Lower leg skin (tissue), 4 donors: ENCODE results near the gene CLEC2B. TPM values are rescaled to one million over a fixed set of nuclear protein-coding genes. Genes with fewer than 3 reads are reported as not detected.

Experiments used
- DNase-seq, 2 donors: peaks; one replicate each; pipeline ENCODE4 v3.0.0-alpha.2; 2019; ENCODE audit warnings: low spot score in 2 of 2
- H3K4me3 ChIP-seq: fragments of 200-600 bp; sonication (generic); 2 replicates; pipeline ENCODE4 v1.5.1; 2017; ENCODE audit warnings: mild to moderate bottlenecking, low read depth; ENCODE audit not compliant: poor library complexity, severe bottlenecking
- POLR2A ChIP-seq, 2 donors: fragments of 450-650 bp; IDR thresholded peaks; one replicate each; pipeline ENCODE4 v1.6.1; 2016 to 2017; ENCODE audit warnings: antibody characterized with exemption in 2 of 2, mild to moderate bottlenecking in 1 of 2, moderate library complexity in 1 of 2
- WGBS, 2 donors: methylation state at CpG; one replicate each; pipeline ENCODE4 v1.1.5; 2018; 5-methylcytosine and 5-hydroxymethylcytosine counted together
- intact Hi-C: fragments of 100-400 bp; cut with DNase I; formaldehyde crosslinking; loops from one replicate; pipeline ENCODE4 v1.15.0; 2023; ENCODE audit warnings: low total_unique reads
- total RNA-seq, 4 donors: library from RNA; depleted of rRNA; stranded (reverse); fragments of >200 nt; gene quantifications; one replicate each; pipeline ENCODE4 v1.1.0, GENCODE V29; 2016
- TF ChIP-seq, protein P1 (sequence below), 3 donors: fragments of 450-650 bp; IDR thresholded peaks; one replicate each; pipeline ENCODE4 v1.5.1; 2016; ENCODE audit warnings: antibody characterized with exemption in 3 of 3, mild to moderate bottlenecking in 3 of 3, moderate library complexity in 2 of 3

CLEC2B gene
- 10 to 100 TPM; 52.3 to 90.6 (median 81.9) TPM for total RNA-seq

DNA sequence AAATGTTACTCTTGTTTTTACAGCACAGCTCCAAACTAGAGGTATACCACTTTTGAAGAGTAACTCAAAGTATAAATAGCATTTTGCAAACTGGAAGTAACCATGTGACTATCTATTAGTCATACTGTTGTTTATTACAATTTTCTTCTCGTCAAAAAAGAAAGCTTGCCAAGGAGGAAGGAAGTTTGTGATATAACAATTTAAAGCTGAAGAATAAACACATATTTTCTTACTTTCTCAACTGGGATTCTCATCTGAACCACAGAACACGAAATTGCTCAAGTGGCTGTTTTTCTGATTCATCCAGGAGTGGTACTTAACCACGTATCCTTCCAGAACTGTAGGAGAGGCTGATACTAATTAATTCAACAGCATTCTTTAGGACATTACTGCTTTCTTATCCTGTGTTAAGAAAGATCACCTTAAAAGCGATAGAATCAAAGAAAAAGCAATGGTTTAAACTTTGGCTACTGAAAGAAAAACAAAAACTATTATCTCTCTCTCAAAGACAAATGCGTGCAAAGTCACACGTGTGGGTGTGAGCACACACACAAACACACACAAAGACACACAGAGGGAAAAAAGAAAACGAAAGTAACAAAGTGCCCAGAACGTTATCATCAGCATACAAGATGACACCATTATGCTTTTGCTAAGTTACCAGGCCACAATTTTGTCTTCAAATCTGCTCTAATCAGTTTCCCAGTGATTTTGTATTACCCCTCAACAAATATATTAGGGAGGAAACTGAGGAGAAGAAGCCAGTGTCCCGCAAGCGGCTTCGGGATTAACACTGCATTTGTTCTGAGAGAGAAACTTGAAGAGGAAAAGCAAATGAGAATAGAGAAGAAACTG lies at the start of gene CLEC2B:
CLEC2B (minus strand) TSS at position 48 of the 855 bp plus-strand sequence.
- intact Hi-C loops: loop anchor here (5.0 kb wide), 1 partner anchor 58 kb away; no protein-coding TSS in a partner anchor
- no peak for DNase-seq
- H3K4me3 ChIP-seq: peak within 1 kb of the TSS; percentile 14
- WGBS, 2 donors: 6 to 8% methylated on average over 11 of the region's 11 CpGs
- peak in 1 of 2 donors; percentile 10 for TF ChIP-seq POLR2A (IDR thresholded peaks at IDR 0.05)
- TF ChIP-seq, protein P1, sequence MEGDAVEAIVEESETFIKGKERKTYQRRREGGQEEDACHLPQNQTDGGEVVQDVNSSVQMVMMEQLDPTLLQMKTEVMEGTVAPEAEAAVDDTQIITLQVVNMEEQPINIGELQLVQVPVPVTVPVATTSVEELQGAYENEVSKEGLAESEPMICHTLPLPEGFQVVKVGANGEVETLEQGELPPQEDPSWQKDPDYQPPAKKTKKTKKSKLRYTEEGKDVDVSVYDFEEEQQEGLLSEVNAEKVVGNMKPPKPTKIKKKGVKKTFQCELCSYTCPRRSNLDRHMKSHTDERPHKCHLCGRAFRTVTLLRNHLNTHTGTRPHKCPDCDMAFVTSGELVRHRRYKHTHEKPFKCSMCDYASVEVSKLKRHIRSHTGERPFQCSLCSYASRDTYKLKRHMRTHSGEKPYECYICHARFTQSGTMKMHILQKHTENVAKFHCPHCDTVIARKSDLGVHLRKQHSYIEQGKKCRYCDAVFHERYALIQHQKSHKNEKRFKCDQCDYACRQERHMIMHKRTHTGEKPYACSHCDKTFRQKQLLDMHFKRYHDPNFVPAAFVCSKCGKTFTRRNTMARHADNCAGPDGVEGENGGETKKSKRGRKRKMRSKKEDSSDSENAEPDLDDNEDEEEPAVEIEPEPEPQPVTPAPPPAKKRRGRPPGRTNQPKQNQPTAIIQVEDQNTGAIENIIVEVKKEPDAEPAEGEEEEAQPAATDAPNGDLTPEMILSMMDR (IDR thresholded peaks at IDR 0.05): no peak

GRCh38 chr12:9911708-9912107 lies 42.6 kb upstream of the CLEC2B start:
- H3K4me3 ChIP-seq: no peak overlapping the region
- TF ChIP-seq, protein P1 (IDR thresholded peaks at IDR 0.05): no peak
- TF ChIP-seq POLR2A (IDR thresholded peaks at IDR 0.05): no peak
- no peak for DNase-seq
- intact Hi-C loops: no loop called here

GRCh38 chr12:9910716-9911421 lies 41.7 kb upstream of the CLEC2B start:
- DNase-seq: no peak

GRCh38 chr12:9909724-9910123 lies 40.6 kb upstream of the CLEC2B start:
- H3K4me3 ChIP-seq: no peak overlapping the region
- intact Hi-C loops: no loop called here
- no peak for TF ChIP-seq POLR2A (IDR thresholded peaks at IDR 0.05)
- TF ChIP-seq, protein P1 (IDR thresholded peaks at IDR 0.05): no peak
- DNase-seq: no peak

More at GRCh38 chr12:9910716-9911421, 41.7 kb upstream of the CLEC2B start:
- TF ChIP-seq, protein P1 (IDR thresholded peaks at IDR 0.05): no peak
- TF ChIP-seq POLR2A (IDR thresholded peaks at IDR 0.05): no peak
- 81 to 92% methylated on average over 7 of the region's 7 CpGs for WGBS, 2 donors
- intact Hi-C loops: no loop called here
- H3K4me3 ChIP-seq: no peak overlapping the region

GRCh38 chr12:9908350-9908749 lies 39.2 kb upstream of the CLEC2B start:
- intact Hi-C loops: no loop called here
- H3K4me3 ChIP-seq: no peak overlapping the region
- no peak for DNase-seq
- TF ChIP-seq, protein P1 (IDR thresholded peaks at IDR 0.05): no peak
- TF ChIP-seq POLR2A (IDR thresholded peaks at IDR 0.05): no peak
- 78 to 94% methylated on average over 4 of the region's 4 CpGs for WGBS, 2 donors
